Measurements from ENCODE around the gene PDLIM3.
"Not testable (repeated sequence)": the region's sequence is repeated elsewhere in the genome, so short reads cannot be mapped to it uniquely, and the experiment has no call there.

PDLIM3 gene

DNA sequence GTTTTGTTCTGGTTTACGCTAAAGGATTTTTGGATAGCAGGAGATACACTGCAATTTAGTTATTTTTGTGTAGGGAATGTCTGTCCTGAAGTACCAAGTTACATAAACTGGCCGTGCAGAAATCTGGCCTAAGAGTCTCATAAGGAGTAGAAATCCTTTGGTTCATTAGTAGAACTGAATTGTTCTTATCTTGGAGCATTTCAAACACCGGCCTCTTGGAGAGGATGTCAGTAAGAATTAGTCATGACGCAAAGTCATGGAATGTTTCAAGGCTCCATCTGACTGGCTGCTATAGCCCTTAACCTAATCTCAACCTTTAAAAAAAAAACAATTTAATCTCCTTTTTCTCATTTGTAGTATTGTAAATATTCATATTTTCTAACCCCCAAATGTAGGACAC, 15.2 kb downstream of the PDLIM3 start:
- DNase-seq (ENCODE audit: low read depth): no peak

DNA sequence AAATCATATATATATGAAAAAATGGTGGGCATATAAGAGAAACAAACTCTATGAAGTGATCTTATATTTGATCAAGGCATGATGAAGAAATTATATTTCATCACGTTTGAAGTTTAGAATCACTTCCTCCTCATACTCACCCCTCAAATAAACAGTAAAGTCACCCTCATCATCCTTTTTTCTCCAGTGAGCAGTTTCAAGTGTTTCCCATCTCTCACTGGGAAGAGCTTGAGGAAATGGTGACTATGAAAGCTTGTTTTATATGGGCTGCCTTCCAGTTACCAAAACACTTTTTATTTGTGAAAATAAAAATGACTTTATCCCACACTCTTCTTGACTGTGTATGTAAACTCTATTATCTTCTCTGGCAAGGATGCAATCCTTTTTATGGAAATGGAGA, 16.8 kb downstream of the PDLIM3 start:
- DNase-seq (ENCODE audit: low read depth): no peak

DNA sequence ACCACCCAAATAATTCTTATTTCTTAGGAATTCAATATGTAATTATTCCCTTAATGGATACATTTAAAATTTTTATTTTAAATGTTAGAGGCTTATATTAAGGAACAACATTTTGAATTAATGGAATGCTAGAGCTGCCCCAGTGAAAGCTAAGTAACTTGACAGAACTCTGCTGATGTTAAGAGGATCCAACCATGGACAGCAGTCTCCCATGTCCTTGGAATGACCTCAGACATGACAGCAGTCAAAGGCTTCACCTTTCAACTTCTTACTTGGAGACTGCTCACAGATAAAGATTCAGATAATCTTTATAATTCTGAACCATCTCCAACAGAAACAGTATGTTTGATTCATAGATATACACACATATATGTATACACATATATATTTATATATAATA, 17.2 kb downstream of the PDLIM3 start:
- DNase-seq (ENCODE audit: low read depth): no peak

DNA sequence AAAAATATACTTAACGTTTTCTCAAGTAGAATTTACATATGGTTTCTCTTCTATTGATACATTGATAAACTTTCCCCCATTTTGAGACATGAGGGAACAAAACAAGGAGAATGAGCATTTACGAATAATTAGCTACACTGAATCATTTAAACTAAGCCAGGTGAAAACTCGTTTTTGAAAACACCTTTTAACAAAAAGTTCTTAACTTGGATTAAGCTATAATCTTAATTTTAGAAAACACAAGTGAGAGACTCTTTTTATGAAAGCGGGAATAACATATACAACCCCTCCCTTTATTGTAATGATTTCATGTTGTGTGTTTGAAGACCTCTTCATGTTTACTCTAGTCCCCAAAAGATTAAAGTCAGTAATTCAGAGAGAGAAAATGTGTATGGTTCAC, 20.1 kb downstream of the PDLIM3 start:
- DNase-seq (ENCODE audit: low read depth): no peak

GRCh38 chr4:185514182-185514697, 21.1 kb downstream of the PDLIM3 start:
- DNase-seq (ENCODE audit: low read depth): no peak

DNA sequence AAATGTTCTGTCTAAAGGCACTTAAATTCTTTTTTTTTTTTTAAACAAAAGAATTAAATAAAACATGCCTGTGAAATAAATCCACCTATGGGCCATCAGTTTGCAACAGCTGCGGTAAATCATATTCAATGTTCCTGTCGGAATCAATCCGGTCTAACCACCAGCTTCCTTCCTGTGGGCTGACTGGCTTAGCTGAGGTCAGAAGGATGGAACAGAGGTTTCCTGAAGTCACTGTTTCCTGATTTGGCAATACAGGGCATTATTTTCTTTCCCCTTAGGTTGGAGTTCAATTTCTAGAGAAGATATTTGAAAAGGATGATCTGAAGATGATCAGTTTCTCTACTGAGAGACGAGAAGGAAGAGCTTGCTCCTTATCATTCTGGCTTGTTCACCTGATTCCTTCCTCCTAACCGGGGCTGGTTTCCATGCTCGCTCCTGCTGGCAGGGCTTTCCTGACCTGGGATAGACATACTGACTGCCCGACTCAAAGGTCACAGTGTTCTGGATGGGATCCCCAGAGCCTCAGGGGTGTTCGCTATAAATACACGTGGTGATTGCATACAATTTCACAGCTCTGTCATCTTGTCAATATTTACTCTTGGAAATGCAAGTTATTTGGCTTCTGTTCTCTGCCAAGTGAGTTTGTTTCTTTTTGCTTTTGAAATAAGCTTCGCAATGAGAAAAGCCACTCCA, 21.7 kb downstream of the PDLIM3 start:
- DNase-seq (ENCODE audit: low read depth): no peak

DNA sequence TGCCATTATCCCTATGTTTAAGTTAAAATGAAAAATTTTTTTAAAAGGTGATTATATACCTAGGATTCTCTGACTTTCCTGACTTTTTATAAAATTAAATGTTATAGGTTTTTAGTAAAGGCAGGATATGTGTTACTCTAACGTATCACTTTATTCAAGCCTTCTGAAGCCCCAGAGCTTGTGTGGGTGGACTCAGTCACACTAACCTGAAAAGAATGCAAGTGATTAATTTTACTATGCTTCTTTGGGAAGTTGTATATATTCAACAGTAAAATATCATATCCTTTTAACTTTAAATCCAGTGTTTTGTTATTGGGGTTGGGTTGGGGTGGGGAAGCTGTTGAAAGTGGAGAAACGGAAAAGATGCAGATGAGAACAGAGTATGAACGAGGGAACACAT, 22.8 kb downstream of the PDLIM3 start:
- DNase-seq (ENCODE audit: low read depth): no peak

DNA sequence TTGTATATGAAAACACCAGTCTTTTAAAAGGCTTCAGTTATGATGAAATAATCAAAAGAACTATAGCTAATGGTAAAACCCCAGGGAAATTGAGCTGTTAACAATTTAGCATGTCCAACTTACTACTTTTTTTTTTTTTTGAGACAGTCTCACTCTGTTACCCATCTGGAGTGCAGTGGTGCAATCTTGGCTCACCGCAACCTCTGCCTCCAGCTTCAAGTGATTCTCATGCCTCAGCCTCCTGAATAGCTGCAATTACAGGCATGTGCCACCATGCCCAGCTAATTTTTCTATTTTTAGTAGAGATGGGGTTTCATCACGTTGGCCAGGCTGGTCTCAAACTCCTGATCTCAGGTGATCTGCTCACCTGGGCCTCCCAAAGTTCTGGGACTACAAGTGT, 24.1 kb downstream of the PDLIM3 start:
- DNase-seq (ENCODE audit: low read depth): not testable (repeated sequence)

DNA sequence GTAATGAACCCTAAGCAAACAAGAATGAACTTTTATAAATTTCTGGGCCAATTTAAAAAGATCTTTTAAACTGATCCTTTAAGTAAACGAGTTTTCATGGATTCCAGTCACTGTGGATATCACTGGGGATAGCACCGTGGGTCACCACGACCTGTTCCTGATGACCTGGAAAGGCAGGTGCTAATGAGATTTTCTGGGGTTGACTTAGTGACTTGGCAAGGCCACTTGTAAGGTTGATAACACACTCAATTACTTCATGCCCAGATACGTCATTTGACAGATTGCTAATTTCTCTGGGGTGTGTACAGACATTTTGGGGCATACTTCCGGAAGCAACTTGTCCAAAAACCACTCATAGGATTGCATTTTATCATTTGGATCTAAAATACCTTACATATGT, 24.5 kb downstream of the PDLIM3 start:
- no peak for DNase-seq (ENCODE audit: low read depth)

DNA sequence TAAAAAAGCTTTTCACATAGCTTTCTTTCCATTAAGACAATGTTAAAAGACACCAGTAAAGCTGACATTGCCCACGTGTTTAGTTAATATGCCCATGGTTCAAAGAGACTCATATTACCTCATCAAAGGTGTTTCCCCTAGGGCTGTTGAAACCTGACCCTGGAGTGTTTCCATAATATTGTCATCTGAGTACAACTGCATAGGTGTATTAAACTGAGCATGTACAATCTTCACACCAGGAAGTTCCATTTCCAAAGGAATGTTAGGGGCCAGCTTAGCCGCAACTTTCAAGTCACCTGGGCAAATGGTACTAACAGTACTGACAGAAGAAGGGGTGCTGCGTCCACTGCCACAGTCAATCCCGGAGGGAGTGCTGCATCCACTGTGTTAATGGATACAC, 27.1 kb downstream of the PDLIM3 start:
- DNase-seq (ENCODE audit: low read depth): no peak

GRCh38 chr4:185506422-185506821, 28.9 kb downstream of the PDLIM3 start:
- no peak for DNase-seq (ENCODE audit: low read depth)

GRCh38 chr4:185504098-185505047, 30.9 kb downstream of the PDLIM3 start:
- no peak for DNase-seq (ENCODE audit: low read depth)

DNA sequence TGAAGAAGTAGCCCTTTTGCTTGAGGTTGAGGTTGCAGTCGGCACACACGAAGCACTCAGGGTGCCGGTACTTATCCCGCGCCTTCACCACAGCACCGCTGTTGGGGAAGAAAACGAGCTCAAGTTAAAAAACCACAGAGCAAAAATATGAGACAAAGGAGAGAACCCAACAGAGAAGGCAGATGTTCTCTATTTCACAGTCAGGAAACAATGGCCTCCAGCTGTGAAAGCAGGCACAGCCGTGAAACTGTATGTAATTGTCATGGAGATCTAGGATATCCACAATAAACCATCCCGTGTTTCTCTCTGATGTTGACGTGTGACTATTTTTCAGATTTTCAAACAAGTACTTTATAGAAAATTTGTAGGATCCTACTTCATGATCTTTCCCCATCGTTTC, 32.9 kb downstream of the PDLIM3 start:
- DNase-seq (ENCODE audit: low read depth): no peak

DNA sequence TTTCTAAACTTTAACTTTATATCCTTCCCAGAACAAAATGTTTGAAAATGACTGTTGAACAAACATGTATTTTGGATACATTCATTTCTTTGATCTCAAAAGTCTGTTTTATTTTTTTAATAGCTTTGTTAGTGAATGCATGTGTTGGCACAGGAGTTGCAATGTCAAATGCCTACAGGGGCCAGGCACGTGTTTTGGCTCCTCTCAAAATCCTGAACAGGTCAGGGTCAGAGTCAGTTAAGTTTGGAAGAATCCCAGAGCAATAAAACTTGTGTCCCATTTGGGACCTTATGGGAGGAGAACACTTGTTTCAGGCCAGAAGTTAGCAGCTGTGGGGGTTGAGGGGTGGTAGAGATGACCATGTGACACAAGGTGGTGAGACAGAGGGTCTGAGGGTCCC, 34.7 kb downstream of the PDLIM3 start:
- no peak for DNase-seq (ENCODE audit: low read depth)

- DNase-seq (ENCODE audit: low read depth): no peak
Observed at GRCh38 chr4:185500035-185500434, 35.3 kb downstream of the PDLIM3 start.

GRCh38 chr4:185488650-185489049, 46.7 kb downstream of the PDLIM3 start:
- DNase-seq (ENCODE audit: low read depth): no peak

DNA sequence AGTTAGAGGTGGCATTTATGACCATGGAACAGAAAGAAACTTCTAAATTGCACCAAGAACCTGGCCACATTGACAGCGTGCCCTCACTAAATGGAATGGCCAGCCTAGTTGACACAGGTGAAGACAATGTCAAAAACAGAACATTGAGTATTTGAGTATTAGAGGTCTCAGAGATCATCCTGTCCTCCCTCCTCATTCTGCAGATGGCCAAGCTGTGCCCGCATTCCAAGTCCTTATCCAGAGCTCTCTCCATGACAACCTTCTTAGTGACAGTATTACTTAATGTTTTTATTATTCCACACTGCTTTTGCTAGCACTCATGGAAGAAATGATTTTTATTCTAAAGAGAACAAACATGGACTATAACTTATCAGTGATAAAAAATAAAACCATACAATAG, 53.9 kb downstream of the PDLIM3 start:
- no peak for DNase-seq (ENCODE audit: low read depth)

DNA sequence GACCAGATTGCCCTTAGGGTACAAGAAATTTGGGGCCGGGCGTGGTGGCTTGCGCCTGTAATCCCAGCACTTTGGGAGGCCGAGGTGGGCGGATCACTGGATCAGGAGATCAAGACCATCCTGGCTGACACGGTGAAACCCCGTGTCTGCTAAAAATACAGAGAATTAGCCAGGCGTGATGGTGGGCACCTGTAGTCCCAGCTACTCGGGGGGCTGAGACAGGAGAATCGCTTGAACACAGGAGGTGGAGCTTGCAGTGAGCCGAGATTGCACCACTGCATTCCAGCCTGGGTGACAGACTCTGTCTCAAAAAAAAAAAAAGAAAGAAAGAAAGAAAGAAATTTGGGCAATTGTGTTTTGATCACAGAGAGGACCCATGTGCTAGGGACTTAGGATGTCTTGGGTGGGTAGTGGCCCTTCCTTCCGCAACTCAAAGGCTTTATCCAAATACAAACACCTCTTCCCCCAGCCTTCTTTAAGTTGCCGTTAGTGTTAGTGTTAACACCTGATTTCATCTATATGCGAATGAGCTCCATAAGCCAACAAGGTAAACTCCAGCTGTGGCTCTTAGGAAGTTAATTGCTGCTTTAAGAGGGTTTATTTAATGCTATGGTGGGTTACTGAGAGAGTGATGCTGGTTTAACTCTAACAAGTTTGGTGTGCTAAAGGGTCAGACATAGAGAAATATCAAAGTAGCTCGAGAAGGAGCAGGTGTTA, 55.1 kb downstream of the PDLIM3 start:
- DNase-seq (ENCODE audit: low read depth): no peak

DNA sequence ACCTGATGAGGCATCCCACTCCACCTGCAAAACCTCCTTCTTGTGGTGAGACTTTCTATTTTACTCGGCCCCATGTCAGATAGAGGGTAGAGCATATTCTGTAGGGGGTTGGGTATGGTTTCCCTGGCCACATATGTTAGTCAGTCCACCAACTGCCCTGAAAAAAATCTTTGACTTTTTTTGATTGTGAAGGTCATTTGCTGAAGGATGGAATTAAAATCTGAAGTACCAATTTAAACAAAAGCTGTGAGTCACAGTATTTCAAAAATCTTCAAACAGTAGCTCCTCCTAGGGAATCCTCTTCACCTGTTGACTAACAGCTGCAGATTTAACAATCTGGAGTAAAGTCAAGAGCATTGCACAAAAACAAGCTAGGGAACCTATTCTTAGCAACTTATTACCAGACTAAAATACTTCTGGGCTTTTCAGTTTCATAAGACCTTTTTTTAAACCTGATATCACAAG, 55.8 kb downstream of the PDLIM3 start:
- DNase-seq (ENCODE audit: low read depth): no peak

GRCh38 chr4:185473247-185473646, 62.1 kb downstream of the PDLIM3 start:
- DNase-seq (ENCODE audit: low read depth): no peak

DNA sequence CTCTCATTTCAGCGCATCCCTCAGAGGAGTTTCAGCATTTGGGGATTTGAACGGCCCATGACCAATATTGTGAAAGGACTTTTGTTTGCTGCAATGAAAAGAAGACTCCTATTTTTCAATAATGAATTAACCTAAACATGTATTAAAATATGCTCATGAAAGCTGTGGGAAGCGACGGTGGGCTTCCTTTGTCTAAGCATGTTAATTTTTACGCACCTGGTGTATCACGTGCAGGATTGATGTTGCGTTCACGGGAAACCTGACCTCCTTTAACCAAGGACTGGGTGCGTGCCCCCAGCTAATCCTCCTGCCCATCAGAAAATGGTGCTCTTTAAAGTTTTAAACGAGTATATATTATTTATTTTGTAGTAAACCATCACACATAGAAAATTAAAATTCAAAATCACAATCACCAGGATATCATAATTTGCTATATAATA, 63.2 kb downstream of the PDLIM3 start:
- no peak for DNase-seq (ENCODE audit: low read depth)

Data from stimulated activated CD4-positive, alpha-beta T cell treated with anti-CD3 and anti-CD28 coated beads, Interleukin-2, amount 100 ng/mL, for 4 hours (primary cell).